ENCODE results near the gene COG3.

DNA sequence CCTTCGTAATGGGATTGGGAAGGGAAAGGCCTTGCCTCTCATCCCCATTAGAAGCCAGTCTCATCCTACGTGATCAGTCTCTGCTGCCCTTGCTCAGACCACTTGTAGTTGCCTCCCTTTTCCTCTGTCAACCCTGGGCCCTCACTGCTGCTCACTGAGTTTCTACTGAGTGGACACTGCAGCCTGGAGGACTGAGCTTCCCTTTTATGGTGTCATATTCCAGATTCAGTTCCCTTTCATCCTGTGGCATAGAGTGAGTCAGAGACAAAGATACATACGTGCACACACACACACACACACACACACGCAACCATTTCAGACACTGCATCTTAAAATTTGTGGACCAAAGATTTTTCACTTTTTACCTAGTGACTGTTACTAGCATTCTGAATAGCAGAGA, 56.6 kb downstream of the COG3 start:
- TF ChIP-seq, protein P1, sequence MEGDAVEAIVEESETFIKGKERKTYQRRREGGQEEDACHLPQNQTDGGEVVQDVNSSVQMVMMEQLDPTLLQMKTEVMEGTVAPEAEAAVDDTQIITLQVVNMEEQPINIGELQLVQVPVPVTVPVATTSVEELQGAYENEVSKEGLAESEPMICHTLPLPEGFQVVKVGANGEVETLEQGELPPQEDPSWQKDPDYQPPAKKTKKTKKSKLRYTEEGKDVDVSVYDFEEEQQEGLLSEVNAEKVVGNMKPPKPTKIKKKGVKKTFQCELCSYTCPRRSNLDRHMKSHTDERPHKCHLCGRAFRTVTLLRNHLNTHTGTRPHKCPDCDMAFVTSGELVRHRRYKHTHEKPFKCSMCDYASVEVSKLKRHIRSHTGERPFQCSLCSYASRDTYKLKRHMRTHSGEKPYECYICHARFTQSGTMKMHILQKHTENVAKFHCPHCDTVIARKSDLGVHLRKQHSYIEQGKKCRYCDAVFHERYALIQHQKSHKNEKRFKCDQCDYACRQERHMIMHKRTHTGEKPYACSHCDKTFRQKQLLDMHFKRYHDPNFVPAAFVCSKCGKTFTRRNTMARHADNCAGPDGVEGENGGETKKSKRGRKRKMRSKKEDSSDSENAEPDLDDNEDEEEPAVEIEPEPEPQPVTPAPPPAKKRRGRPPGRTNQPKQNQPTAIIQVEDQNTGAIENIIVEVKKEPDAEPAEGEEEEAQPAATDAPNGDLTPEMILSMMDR (conservative IDR thresholded peaks at IDR 0.05; ENCODE audit: low read depth in 2 of 2): no peak
- TF ChIP-seq, protein P2, sequence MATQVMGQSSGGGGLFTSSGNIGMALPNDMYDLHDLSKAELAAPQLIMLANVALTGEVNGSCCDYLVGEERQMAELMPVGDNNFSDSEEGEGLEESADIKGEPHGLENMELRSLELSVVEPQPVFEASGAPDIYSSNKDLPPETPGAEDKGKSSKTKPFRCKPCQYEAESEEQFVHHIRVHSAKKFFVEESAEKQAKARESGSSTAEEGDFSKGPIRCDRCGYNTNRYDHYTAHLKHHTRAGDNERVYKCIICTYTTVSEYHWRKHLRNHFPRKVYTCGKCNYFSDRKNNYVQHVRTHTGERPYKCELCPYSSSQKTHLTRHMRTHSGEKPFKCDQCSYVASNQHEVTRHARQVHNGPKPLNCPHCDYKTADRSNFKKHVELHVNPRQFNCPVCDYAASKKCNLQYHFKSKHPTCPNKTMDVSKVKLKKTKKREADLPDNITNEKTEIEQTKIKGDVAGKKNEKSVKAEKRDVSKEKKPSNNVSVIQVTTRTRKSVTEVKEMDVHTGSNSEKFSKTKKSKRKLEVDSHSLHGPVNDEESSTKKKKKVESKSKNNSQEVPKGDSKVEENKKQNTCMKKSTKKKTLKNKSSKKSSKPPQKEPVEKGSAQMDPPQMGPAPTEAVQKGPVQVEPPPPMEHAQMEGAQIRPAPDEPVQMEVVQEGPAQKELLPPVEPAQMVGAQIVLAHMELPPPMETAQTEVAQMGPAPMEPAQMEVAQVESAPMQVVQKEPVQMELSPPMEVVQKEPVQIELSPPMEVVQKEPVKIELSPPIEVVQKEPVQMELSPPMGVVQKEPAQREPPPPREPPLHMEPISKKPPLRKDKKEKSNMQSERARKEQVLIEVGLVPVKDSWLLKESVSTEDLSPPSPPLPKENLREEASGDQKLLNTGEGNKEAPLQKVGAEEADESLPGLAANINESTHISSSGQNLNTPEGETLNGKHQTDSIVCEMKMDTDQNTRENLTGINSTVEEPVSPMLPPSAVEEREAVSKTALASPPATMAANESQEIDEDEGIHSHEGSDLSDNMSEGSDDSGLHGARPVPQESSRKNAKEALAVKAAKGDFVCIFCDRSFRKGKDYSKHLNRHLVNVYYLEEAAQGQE (IDR thresholded peaks at IDR 0.05; ENCODE audit: unreplicated experiment): no peak
- TF ChIP-seq EZH2phosphoT487 (IDR thresholded peaks at IDR 0.05; ENCODE audit: unreplicated experiment): no peak
- no peak for TF ChIP-seq CREB1 (CRISPR knock-in tag; IDR thresholded peaks at IDR 0.05; ENCODE audit: low read depth)
- TF ChIP-seq JUNB (IDR thresholded peaks at IDR 0.05; ENCODE audit: unreplicated experiment): no peak
- no peak for TF ChIP-seq POLR2AphosphoS5 (IDR thresholded peaks at IDR 0.05; ENCODE audit: low read depth)
- TF ChIP-seq EZH2 (IDR thresholded peaks at IDR 0.05; ENCODE audit: low read depth, unreplicated experiment): no peak
- TF ChIP-seq NANOG (IDR thresholded peaks at IDR 0.05; ENCODE audit: borderline replicate concordance): no peak
- TF ChIP-seq, protein P3, sequence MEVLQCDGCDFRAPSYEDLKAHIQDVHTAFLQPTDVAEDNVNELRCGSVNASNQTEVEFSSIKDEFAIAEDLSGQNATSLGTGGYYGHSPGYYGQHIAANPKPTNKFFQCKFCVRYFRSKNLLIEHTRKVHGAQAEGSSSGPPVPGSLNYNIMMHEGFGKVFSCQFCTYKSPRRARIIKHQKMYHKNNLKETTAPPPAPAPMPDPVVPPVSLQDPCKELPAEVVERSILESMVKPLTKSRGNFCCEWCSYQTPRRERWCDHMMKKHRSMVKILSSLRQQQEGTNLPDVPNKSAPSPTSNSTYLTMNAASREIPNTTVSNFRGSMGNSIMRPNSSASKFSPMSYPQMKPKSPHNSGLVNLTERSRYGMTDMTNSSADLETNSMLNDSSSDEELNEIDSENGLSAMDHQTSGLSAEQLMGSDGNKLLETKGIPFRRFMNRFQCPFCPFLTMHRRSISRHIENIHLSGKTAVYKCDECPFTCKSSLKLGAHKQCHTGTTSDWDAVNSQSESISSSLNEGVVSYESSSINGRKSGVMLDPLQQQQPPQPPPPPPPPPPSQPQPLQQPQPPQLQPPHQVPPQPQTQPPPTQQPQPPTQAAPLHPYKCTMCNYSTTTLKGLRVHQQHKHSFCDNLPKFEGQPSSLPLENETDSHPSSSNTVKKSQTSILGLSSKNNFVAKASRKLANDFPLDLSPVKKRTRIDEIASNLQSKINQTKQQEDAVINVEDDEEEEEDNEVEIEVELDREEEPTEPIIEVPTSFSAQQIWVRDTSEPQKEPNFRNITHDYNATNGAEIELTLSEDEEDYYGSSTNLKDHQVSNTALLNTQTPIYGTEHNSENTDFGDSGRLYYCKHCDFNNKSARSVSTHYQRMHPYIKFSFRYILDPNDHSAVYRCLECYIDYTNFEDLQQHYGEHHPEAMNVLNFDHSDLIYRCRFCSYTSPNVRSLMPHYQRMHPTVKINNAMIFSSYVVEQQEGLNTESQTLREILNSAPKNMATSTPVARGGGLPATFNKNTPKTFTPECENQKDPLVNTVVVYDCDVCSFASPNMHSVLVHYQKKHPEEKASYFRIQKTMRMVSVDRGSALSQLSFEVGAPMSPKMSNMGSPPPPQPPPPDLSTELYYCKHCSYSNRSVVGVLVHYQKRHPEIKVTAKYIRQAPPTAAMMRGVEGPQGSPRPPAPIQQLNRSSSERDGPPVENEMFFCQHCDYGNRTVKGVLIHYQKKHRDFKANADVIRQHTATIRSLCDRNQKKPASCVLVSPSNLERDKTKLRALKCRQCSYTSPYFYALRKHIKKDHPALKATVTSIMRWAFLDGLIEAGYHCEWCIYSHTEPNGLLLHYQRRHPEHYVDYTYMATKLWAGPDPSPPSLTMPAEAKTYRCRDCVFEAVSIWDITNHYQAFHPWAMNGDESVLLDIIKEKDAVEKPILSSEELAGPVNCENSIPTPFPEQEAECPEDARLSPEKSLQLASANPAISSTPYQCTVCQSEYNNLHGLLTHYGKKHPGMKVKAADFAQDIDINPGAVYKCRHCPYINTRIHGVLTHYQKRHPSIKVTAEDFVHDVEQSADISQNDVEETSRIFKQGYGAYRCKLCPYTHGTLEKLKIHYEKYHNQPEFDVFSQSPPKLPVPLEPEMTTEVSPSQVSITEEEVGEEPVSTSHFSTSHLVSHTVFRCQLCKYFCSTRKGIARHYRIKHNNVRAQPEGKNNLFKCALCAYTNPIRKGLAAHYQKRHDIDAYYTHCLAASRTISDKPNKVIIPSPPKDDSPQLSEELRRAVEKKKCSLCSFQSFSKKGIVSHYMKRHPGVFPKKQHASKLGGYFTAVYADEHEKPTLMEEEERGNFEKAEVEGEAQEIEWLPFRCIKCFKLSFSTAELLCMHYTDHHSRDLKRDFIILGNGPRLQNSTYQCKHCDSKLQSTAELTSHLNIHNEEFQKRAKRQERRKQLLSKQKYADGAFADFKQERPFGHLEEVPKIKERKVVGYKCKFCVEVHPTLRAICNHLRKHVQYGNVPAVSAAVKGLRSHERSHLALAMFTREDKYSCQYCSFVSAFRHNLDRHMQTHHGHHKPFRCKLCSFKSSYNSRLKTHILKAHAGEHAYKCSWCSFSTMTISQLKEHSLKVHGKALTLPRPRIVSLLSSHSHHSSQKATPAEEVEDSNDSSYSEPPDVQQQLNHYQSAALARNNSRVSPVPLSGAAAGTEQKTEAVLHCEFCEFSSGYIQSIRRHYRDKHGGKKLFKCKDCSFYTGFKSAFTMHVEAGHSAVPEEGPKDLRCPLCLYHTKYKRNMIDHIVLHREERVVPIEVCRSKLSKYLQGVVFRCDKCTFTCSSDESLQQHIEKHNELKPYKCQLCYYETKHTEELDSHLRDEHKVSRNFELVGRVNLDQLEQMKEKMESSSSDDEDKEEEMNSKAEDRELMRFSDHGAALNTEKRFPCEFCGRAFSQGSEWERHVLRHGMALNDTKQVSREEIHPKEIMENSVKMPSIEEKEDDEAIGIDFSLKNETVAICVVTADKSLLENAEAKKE (CRISPR knock-in tag; IDR thresholded peaks at IDR 0.05): no peak
- TF ChIP-seq ZNF114 (CRISPR knock-in tag; IDR thresholded peaks at IDR 0.05): no peak
- no peak for TF ChIP-seq STAT1 (IDR thresholded peaks at IDR 0.05; ENCODE audit: unreplicated experiment)

All from GM23338 (cell line).